Stimulated activated CD8-positive, alpha-beta memory T cell treated with anti-CD3 and anti-CD28 coated beads, Interleukin-15, amount 100 ng/mL, for 24 hours (primary cell): ENCODE data around the gene DIP2C.

Experiments used
- DNase-seq: peaks from one replicate; pipeline ENCODE4 v3.0.0-alpha.2; 2020; ENCODE audit warnings: low read depth

Gene DIP2C

GRCh38 chr10:389261-389790 lies 300.1 kb downstream of the DIP2C start:
- no peak for DNase-seq

GRCh38 chr10:388661-389045 lies 300.8 kb downstream of the DIP2C start:
- DNase-seq = no peak

GRCh38 chr10:387909-388660 lies 301.4 kb downstream of the DIP2C start:
- DNase-seq = no peak

DNA sequence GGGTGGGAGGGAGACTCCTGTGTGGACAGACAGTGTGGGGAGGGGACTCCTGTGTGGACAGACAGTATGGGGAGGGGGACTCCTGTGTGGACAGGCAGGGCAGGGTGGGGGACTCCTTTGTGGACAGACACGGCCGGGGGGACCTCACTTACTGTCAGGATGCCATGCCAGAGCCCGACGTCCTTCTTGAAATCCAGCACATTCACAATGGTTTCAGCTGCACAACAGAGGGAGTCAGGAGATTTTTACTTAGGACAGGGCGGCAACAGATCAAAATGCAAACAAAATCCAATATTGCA lies 301.9 kb downstream of the DIP2C start:
- DNase-seq = no peak

GRCh38 chr10:386771-387592 lies 302.5 kb downstream of the DIP2C start:
- no peak for DNase-seq

GRCh38 chr10:385571-386300 lies 303.7 kb downstream of the DIP2C start:
- no peak for DNase-seq

GRCh38 chr10:384538-385305 lies 304.7 kb downstream of the DIP2C start:
- no peak for DNase-seq

DNA sequence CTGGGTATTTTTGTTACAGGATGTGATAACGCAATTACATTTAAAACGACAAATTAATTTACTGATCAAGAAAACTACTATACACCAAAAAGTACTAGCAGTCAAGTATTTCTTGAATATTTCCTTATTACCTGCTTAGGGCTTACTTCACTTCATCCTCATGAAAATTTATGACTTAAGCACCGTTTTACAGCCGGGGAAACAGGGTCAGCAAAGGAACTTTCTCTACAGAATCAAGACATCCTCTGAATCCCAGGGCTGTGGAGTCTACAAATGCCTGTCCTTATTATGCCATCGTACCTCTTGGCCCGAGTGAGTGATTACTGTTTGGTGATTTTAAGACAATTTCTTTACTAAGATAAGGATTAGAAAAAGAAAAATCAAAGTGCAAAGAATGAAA lies 305.9 kb downstream of the DIP2C start:
- DNase-seq = no peak

DNA sequence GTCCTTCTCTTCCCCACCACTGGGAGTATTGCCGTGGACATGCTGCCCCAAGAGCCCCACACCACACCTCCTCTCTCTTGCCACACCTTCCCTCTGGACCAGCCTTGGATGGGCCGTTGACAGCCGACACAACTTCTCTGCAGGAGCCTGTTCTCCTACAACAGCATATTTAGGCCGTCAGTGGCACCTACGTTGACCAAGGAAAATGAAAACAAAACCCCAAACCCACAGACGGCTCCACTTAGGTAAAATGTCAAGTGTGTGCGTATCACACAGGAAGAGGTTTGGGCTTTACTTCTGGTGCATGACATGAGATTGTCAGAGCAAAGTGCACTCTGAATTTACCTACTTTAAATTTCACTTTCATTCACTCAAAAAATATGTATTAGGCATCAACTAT lies 307.7 kb downstream of the DIP2C start:
- DNase-seq = no peak

GRCh38 chr10:381346-381745 lies 308.1 kb downstream of the DIP2C start:
- no peak for DNase-seq

DNA sequence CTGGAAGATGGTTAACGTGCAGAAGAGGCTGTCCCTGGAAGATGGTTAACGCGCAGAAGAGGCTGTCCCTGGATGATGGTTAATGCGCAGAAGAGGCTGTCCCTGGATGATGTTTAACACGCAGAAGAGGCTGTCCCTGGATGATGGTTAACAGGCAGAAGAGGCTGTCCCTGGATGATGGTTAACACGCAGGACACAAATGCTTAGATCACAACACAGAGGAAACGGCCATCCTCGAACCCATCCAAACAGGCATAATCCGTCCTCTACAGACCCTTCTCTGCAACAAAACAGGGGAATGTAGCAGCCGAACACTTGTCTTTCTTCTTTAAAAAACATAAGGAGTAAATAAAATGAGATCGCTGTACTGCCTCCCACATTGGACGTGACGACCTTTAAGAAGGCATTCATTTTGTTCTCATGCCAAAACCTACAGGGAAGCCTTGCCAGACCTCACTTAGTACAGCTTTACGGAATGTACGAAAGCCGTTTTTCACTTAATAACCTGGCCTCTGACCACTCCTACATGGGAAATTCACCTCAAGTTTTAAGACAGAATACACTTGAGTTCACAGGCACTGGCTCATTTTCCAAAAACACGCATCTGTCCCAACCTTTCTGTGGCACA lies 309.0 kb downstream of the DIP2C start:
- no peak for DNase-seq

GRCh38 chr10:378930-379704 lies 310.4 kb downstream of the DIP2C start:
- no peak for DNase-seq

- no peak for DNase-seq
These were observed 311.1 kb downstream of the DIP2C start for GRCh38 chr10:378230-378929.

DNA sequence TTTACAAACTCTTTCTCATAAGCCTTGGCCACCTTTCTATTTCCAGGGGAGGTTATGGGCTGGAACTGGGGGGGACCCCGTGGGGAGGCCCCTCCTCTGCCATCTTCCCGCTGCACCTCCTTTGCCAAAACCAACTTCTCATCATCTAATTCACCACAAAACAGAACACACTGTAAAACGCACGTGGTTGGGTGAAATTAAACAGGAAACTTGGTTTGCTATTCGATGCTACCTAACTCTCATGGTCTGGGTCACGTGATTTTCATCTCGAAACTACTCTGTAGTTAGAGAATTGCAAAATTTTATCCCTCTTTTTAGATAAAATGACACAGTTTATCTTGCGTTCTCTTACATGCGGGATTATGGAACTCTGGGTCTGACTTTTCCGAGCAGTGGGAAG lies 312.2 kb downstream of the DIP2C start:
- DNase-seq = no peak

DNA sequence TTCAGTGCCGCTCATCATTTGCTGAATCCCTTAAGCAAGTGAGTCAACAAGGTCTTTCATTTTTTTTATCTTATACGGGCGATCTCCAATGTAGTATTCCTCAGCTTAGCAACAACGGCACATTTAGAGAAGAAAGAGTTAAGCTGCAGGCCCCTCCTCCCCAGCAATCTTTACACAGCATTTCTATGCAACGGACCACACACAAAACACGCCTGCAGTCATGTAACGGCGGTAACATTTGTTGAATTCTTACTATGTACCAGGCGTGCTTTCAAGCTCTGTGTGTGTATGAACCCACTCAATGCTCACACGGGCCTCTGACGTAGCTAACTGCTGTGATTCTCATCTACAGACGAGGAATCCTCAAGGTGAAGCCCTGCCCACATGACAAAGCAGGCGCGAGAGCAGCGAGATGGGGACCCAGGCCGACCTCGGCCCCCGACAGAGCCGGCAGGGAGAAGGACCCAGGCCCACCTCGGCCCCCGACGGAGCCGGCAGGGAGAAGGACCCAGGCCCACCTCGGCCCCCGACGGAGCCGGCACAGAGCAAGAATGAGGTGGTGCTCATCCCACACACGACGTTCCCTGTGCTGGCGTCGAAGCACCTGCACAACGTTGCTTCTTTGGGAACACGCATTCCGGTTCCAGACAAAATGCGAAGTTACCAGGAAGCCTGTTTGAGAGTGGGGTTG lies 313.5 kb downstream of the DIP2C start:
- DNase-seq = no peak

- no peak for DNase-seq
These were observed 315.1 kb downstream of the DIP2C start for GRCh38 chr10:374354-374753.

GRCh38 chr10:373526-374309 lies 315.8 kb downstream of the DIP2C start:
- DNase-seq = no peak

GRCh38 chr10:373015-373414 lies 316.5 kb downstream of the DIP2C start:
- no peak for DNase-seq

- DNase-seq = no peak
These were observed 316.9 kb downstream of the DIP2C start for GRCh38 chr10:372566-372965.
